IMR-90 (cell line): ENCODE data around the gene PHF21B.

ENCODE experiments used
- BHLHE40 ChIP-seq: fragments of 150-350 bp; IDR thresholded peaks from 2 replicates; pipeline ENCODE4 v1.6.1; 2016; ENCODE audit warnings: mild to moderate bottlenecking, low read depth, low read length
- CEBPB ChIP-seq: IDR thresholded peaks from 2 replicates; pipeline ENCODE4 v1.6.1; 2012; ENCODE audit warnings: low read depth, low read length, improper control_type of control experiment
- CHD1 ChIP-seq: IDR thresholded peaks from 2 replicates; pipeline ENCODE4 v1.6.1; 2012; ENCODE audit warnings: low read depth, low read length, improper control_type of control experiment
- CTCF ChIP-seq: conservative IDR thresholded peaks from 2 replicates; pipeline ENCODE4 v1.5.1; 2012; ENCODE audit warnings: mild to moderate bottlenecking, low read depth, low read length, improper control_type of control experiment
- MAFK ChIP-seq: IDR thresholded peaks from 2 replicates; pipeline ENCODE4 v1.6.1; 2012; ENCODE audit warnings: low read depth, low read length, improper control_type of control experiment
- MAZ ChIP-seq: IDR thresholded peaks from 2 replicates; pipeline ENCODE4 v1.6.1; 2012; ENCODE audit warnings: low read depth, mild to moderate bottlenecking, low read length, improper control_type of control experiment, moderate library complexity, borderline replicate concordance
- MXI1 ChIP-seq: IDR thresholded peaks from 2 replicates; pipeline ENCODE4 v1.6.1; 2012; ENCODE audit warnings: low read depth, mild to moderate bottlenecking, low read length, moderate library complexity, borderline replicate concordance
- NFE2L2 ChIP-seq: fragments of 150-350 bp; IDR thresholded peaks from 2 replicates; pipeline ENCODE4 v1.6.1; 2016; ENCODE audit warnings: low read depth, mild to moderate bottlenecking, low read length
- POLR2A ChIP-seq: IDR thresholded peaks from 2 replicates; pipeline ENCODE4 v1.6.1; 2012; ENCODE audit warnings: mild to moderate bottlenecking, low read depth, low read length
- RAD21 ChIP-seq: IDR thresholded peaks from 2 replicates; pipeline ENCODE4 v1.6.1; 2012; ENCODE audit warnings: low read length, improper control_type of control experiment
- RCOR1 ChIP-seq: IDR thresholded peaks from 2 replicates; pipeline ENCODE4 v1.6.1; 2012; ENCODE audit warnings: mild to moderate bottlenecking, low read length, improper control_type of control experiment; ENCODE audit not compliant: insufficient replicate concordance
- RFX5 ChIP-seq: IDR thresholded peaks from 2 replicates; pipeline ENCODE4 v1.8.0; 2012; ENCODE audit warnings: low read depth, mild to moderate bottlenecking, low read length, moderate library complexity
- SMC3 ChIP-seq: fragments of 150-350 bp; IDR thresholded peaks from 2 replicates; pipeline ENCODE4 v1.6.1; 2016; ENCODE audit warnings: low read depth, mild to moderate bottlenecking, antibody characterized with exemption, low read length, moderate library complexity
- TF ChIP-seq, protein P1 (sequence below): fragments of 150-350 bp; IDR thresholded peaks from 2 replicates; pipeline ENCODE4 v1.6.1; 2017; ENCODE audit warnings: mild to moderate bottlenecking, antibody characterized with exemption, low read length, low read depth

DNA sequence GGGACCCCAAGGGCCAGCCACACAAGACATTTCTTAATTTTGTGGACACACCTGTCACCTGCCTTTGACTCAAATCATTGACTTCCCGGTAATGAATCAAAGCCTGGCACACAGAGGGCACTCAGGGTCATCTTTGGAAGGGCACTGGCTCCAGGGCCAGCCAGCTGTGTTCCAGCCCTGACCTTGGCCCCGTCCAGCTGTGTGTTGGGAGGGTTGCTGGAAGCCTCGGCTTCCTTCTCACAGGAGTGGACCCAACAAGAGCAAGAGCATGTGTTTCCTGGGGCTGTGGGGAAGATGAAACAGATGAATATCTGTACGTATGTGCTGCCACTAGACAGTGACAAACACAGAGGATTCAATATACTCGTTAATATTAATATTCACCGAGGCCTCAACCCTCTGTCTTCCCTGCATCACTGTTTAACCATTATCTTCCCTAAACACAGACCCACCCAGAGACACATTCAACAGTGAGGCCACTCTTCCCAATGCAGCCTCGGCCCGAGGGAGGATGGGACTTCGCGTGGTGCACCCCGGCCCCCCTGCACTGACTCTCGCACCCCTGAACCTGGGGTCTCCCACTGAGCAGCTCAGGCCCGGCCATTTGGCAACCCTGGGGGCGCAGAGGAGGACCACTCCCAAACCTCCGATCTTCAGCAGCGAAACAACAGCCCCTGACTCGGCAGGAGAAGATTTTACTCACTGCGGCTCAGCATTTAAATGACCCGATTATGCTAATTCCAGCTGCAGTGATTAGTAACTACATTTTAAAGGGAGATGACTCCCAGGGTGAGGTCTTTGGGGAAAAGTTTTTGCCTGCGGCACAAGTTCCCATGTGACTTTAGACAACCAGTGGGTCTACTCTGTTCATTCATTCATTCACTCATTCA, 45.7 kb downstream of the PHF21B start:
- TF ChIP-seq BHLHE40 (no peak), CTCF (no peak), POLR2A (no peak), NFE2L2 (no peak), MAFK (no peak), CHD1 (no peak), RCOR1 (no peak), RAD21 (no peak), CEBPB (no peak), SMC3 (no peak), MXI1 (no peak), MAZ (no peak), RFX5 (no peak)
- TF ChIP-seq, protein P1, sequence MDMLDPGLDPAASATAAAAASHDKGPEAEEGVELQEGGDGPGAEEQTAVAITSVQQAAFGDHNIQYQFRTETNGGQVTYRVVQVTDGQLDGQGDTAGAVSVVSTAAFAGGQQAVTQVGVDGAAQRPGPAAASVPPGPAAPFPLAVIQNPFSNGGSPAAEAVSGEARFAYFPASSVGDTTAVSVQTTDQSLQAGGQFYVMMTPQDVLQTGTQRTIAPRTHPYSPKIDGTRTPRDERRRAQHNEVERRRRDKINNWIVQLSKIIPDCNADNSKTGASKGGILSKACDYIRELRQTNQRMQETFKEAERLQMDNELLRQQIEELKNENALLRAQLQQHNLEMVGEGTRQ = no peak
